GM18498 (cell line): ENCODE data around the gene DMAC2.
"Not testable (repeated sequence)": the region's sequence is repeated elsewhere in the genome, so short reads cannot be mapped to it uniquely, and the experiment has no call there.

Source experiments
- ATAC-seq: cut with Tn5 transposase; IDR thresholded peaks from one replicate; pipeline ENCODE4 v1.9.1; 2021; ENCODE audit warnings: mild to moderate bottlenecking, moderate library complexity; ENCODE audit not compliant: unreplicated experiment

The DMAC2 gene

GRCh38 chr19:41443813-41444455, 4.2 kb upstream of the DMAC2 start:
- no peak for ATAC-seq

GRCh38 chr19:41442473-41443355, 3.0 kb upstream of the DMAC2 start, which contains the start of gene ERICH4:
ERICH4 (plus strand) TSS chr19:41443156; CDS start chr19:41443170, 14 bp downstream.
- ATAC-seq: no peak

GRCh38 chr19:41441321-41441945, 1.7 kb upstream of the DMAC2 start:
- no peak for ATAC-seq

GRCh38 chr19:41437944-41438574, 1.7 kb downstream of the DMAC2 start:
- no peak for ATAC-seq

- no peak for ATAC-seq
Observed at GRCh38 chr19:41436674-41436951, 3.1 kb downstream of the DMAC2 start.

GRCh38 chr19:41435936-41436673, 3.6 kb downstream of the DMAC2 start:
- ATAC-seq: no peak

GRCh38 chr19:41435376-41435775, 4.3 kb downstream of the DMAC2 start:
- ATAC-seq: not testable (repeated sequence)

GRCh38 chr19:41434450-41434849, 5.3 kb downstream of the DMAC2 start:
- ATAC-seq: no peak

- no peak for ATAC-seq
Observed at GRCh38 chr19:41433171-41433570, 6.5 kb downstream of the DMAC2 start.

GRCh38 chr19:41431426-41432386, 8.0 kb downstream of the DMAC2 start:
- no peak for ATAC-seq

GRCh38 chr19:41430922-41431321, 8.8 kb downstream of the DMAC2 start:
- no peak for ATAC-seq

- no peak for ATAC-seq
Observed at GRCh38 chr19:41428481-41428859, 11.2 kb downstream of the DMAC2 start.

- no peak for ATAC-seq
Observed at GRCh38 chr19:41427647-41428480, 11.8 kb downstream of the DMAC2 start.

GRCh38 chr19:41426952-41427646, 12.6 kb downstream of the DMAC2 start, which contains the start of gene B3GNT8:
B3GNT8 (minus strand) TSS chr19:41427374; CDS start chr19:41426778, 596 bp downstream.
- no peak for ATAC-seq

- no peak for ATAC-seq
Observed at GRCh38 chr19:41426116-41426841, 13.4 kb downstream of the DMAC2 start.

GRCh38 chr19:41425174-41426115, 14.3 kb downstream of the DMAC2 start:
- no peak for ATAC-seq
